GM21825 (cell line): Measurements from ENCODE around the gene EMC9.

ENCODE experiments used
- ATAC-seq: cut with Tn5 transposase; IDR thresholded peaks from one replicate; pipeline ENCODE4 v1.9.1; 2021; ENCODE audit warnings: mild to moderate bottlenecking, moderate library complexity; ENCODE audit not compliant: unreplicated experiment

EMC9 gene

GRCh38 chr14:24092505-24093206, 48.7 kb downstream of the EMC9 start:
- no peak for ATAC-seq

DNA sequence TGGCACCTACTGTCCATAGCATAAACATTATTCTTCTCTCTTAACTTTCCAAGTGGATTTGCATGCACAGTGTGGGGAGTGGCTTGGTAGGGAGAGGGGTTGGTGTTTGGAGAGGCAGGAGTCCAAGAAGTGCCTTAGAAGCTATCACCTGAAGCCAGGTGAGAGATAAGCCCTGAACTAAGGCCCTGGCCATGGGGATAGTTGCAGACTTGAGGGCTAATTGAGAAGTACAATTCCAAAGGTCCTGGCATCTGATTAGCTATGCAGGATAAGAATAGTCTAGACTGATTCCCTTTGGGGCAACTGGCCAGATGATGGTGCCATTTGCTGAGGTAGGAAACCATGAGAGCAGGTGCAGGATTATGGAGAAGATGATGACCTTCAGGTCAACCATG, 49.3 kb downstream of the EMC9 start:
- no peak for ATAC-seq

GRCh38 chr14:24089890-24090289, 51.5 kb downstream of the EMC9 start:
- ATAC-seq, result no peak
